GM23248 (cell line): ENCODE data around the gene TMEM182.

Source experiments
- EZH2 ChIP-seq: fragments of 200-600 bp; sonication (generic); IDR thresholded peaks from 2 replicates; pipeline ENCODE4 v1.6.1; 2018; ENCODE audit warnings: antibody characterized with exemption, mild to moderate bottlenecking; ENCODE audit not compliant: insufficient read depth, poor library complexity, severe bottlenecking
- EZH2phosphoT487 ChIP-seq: fragments of 200-600 bp; sonication (generic); IDR thresholded peaks from 2 replicates; pipeline ENCODE4 v1.6.1; 2018; ENCODE audit warnings: antibody characterized with exemption, moderate library complexity, mild to moderate bottlenecking, low read depth; ENCODE audit not compliant: insufficient read depth

DNA sequence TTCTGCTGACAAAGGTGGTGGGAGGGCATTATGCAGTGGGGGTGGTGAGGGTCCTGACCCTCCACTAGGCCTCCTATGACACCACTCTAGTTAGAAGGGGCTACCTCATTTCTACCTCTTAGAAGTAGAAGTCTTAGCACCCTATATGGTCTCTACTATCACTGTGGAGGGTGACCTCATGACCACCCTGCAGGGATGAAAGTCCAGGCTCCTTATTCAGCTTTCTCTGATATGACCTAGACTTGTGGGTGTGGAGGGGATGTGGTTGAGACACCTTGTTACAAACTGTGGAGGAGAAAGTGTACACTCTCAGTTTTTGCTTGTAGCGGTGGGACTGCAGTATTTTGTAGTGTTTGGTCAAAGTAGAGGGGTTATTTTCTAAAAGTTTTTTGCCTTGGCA is 18.6 kb downstream of the TMEM182 start:
- TF ChIP-seq EZH2: no peak
- no peak for TF ChIP-seq EZH2phosphoT487
